ENCODE results near the gene KRT13.
A peak's percentile ranks its signal among the peaks of the same experiment; 100 is the strongest.

KRT13 gene

GRCh38 chr17:41499714-41500113 is 5.7 kb downstream of the KRT13 start:
- H4K20me1 ChIP-seq (ENCODE audit: low read depth, low read length), result no peaks in the 10 kb centered on the region
- H3K9me2 ChIP-seq (replicated peaks; ENCODE audit: insufficient read depth, low read length), result no peaks in the 10 kb centered on the region
- no peak overlapping the region for H3K27ac ChIP-seq (ENCODE audit: low read depth, low read length)
- no peak overlapping the region for H2AFZ ChIP-seq (ENCODE audit: low read depth, low read length, severe bottlenecking)
- H3K79me2 ChIP-seq (ENCODE audit: insufficient read depth, low read length), result no peaks in the 10 kb centered on the region
- no peaks in the 10 kb centered on the region for H3K36me3 ChIP-seq (ENCODE audit: low read length)
- H3F3A ChIP-seq (ENCODE audit: insufficient read depth), result no peaks in the 10 kb centered on the region
- no peak overlapping the region for H3K4me3 ChIP-seq (ENCODE audit: insufficient read depth, low read length, poor library complexity, severe bottlenecking)
- no peaks in the 10 kb centered on the region for H3K27me3 ChIP-seq (ENCODE audit: low read length)
- no peaks in the 10 kb centered on the region for H3K9me3 ChIP-seq (ENCODE audit: insufficient read depth, low read length)
- H3K4me2 ChIP-seq (ENCODE audit: low read depth, low read length, poor library complexity, severe bottlenecking), result no peak overlapping the region
- no peak overlapping the region for H3K9ac ChIP-seq (ENCODE audit: low read length)
- TF ChIP-seq CTCF (IDR thresholded peaks at IDR 0.05; ENCODE audit: insufficient read depth, low read length, poor library complexity, severe bottlenecking) (no peak), EZH2phosphoT487 (conservative IDR thresholded peaks at IDR 0.05; ENCODE audit: low read length) (no peak)

- Histone ChIP-seq H3K4me3 (ENCODE audit: insufficient read depth, low read length, poor library complexity, severe bottlenecking) (no peak overlapping the region), H3K9me3 (ENCODE audit: insufficient read depth, low read length) (no peaks in the 10 kb centered on the region), H3K9me2 (replicated peaks; ENCODE audit: insufficient read depth, low read length) (no peaks in the 10 kb centered on the region), H3F3A (ENCODE audit: insufficient read depth) (no peaks in the 10 kb centered on the region), H3K9ac (ENCODE audit: low read length) (no peak overlapping the region), H3K79me2 (ENCODE audit: insufficient read depth, low read length) (no peaks in the 10 kb centered on the region), H4K20me1 (ENCODE audit: low read depth, low read length) (no peaks in the 10 kb centered on the region), H3K27me3 (ENCODE audit: low read length) (no peaks in the 10 kb centered on the region), H3K4me2 (ENCODE audit: low read depth, low read length, poor library complexity, severe bottlenecking) (no peak overlapping the region), H3K36me3 (ENCODE audit: low read length) (no peaks in the 10 kb centered on the region), H2AFZ (ENCODE audit: low read depth, low read length, severe bottlenecking) (no peak overlapping the region), H3K27ac (ENCODE audit: low read depth, low read length) (no peak overlapping the region)
- TF ChIP-seq EZH2phosphoT487 (conservative IDR thresholded peaks at IDR 0.05; ENCODE audit: low read length) (no peak), CTCF (IDR thresholded peaks at IDR 0.05; ENCODE audit: insufficient read depth, low read length, poor library complexity, severe bottlenecking) (no peak)
Observed at GRCh38 chr17:41498276-41498675, 7.1 kb downstream of the KRT13 start.

GRCh38 chr17:41496803-41497484 is 8.5 kb downstream of the KRT13 start:
- H3K79me2 ChIP-seq (ENCODE audit: insufficient read depth, low read length), result no peaks in the 10 kb centered on the region
- H3K4me2 ChIP-seq (ENCODE audit: low read depth, low read length, poor library complexity, severe bottlenecking), result no peak overlapping the region
- no peaks in the 10 kb centered on the region for H3K36me3 ChIP-seq (ENCODE audit: low read length)
- no peak overlapping the region for H3K27ac ChIP-seq (ENCODE audit: low read depth, low read length)
- H3K27me3 ChIP-seq (ENCODE audit: low read length), result no peaks in the 10 kb centered on the region
- no peak overlapping the region for H3K4me3 ChIP-seq (ENCODE audit: insufficient read depth, low read length, poor library complexity, severe bottlenecking)
- no peak overlapping the region for H3K9ac ChIP-seq (ENCODE audit: low read length)
- H4K20me1 ChIP-seq (ENCODE audit: low read depth, low read length), result no peaks in the 10 kb centered on the region
- no peaks in the 10 kb centered on the region for H3K9me2 ChIP-seq (replicated peaks; ENCODE audit: insufficient read depth, low read length)
- H3F3A ChIP-seq (ENCODE audit: insufficient read depth), result no peaks in the 10 kb centered on the region
- peak; percentile 58 for TF ChIP-seq CTCF (IDR thresholded peaks at IDR 0.05; ENCODE audit: insufficient read depth, low read length, poor library complexity, severe bottlenecking)
- TF ChIP-seq EZH2phosphoT487 (conservative IDR thresholded peaks at IDR 0.05; ENCODE audit: low read length), result no peak
- H2AFZ ChIP-seq (ENCODE audit: low read depth, low read length, severe bottlenecking), result no peak overlapping the region
- no peaks in the 10 kb centered on the region for H3K9me3 ChIP-seq (ENCODE audit: insufficient read depth, low read length)
